ENCODE data around the gene LOXHD1. TPM values are rescaled to one million over a fixed set of nuclear protein-coding genes. Genes with fewer than 3 reads are reported as not detected.

LOXHD1 gene
- total RNA-seq, 2 donors from 2014 or later, result 0.27 to 5.5 TPM

- H3K4me3 ChIP-seq, result no peak overlapping the region
- no peaks in the 10 kb centered on the region for H3K27me3 ChIP-seq (replicated peaks; ENCODE audit: insufficient read depth)
- H3K36me3 ChIP-seq, result no peaks in the 10 kb centered on the region
- no peak for TF ChIP-seq CTCF (IDR thresholded peaks at IDR 0.05)
- ATAC-seq (ENCODE audit: insufficient number of reproducible peaks, low FRiP score, low read depth) (no peak), DNase-seq (ENCODE audit: low spot score) (no peak)
- H3K27ac ChIP-seq, result no peak overlapping the region
- H3K9me3 ChIP-seq, result no peaks in the 10 kb centered on the region
- H3K4me1 ChIP-seq (ENCODE audit: control insufficient read depth in 1 of 2, low read depth in 2 of 2), result peaks cover 0 to 4% of the 10 kb centered on the region in 2 donors
Measured at GRCh38 chr18:46427216-46427995, 229.6 kb downstream of the LOXHD1 start.

Other genes with a start within 250 kb of the LOXHD1 start
- gene ST8SIA5, start 99.8 kb upstream of the LOXHD1 start, total RNA-seq, result under 1 TPM in 1 of 2 donors, not detected in 1; 0.14 TPM